Measurements from ENCODE around the gene DLGAP1.

The DLGAP1 gene

DNA sequence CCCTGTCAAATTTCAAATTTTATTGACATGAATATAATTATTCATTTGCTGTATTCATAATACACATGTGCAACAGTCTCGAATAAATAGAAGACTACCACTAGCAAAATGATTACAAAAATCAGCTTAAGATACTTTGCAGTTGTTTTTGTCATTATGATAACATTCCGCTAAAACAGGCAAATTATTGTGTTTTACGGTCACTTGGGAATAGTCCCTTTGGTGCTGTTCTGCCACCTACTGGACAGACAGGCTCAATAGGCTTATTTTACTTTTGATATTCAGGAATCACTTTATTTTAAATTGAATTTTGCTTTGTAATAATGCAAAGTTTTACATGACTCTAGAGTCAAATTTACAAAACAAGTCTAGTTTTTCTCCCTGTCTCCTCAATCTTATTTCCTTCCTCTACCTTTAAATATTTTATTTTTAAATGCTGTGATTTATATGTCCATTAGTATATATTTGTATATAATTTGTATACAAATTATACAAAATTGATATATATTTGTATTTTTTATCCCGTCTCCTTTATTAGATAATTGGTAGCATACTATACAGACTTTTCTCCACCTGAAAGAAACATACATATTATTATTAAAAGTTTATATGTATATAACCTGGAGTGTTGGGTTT, 456.3 kb downstream of the DLGAP1 start:
- H3K27ac ChIP-seq = no peak overlapping the region
- H3K9me3 ChIP-seq = no peaks in the 10 kb centered on the region
- H3K27me3 ChIP-seq = peaks cover 14% of the 10 kb centered on the region
- H3K4me3 ChIP-seq (ENCODE audit: low read depth in 1 of 2, low read length in 1 of 2) = no peak overlapping the region
- TF ChIP-seq, protein P1, sequence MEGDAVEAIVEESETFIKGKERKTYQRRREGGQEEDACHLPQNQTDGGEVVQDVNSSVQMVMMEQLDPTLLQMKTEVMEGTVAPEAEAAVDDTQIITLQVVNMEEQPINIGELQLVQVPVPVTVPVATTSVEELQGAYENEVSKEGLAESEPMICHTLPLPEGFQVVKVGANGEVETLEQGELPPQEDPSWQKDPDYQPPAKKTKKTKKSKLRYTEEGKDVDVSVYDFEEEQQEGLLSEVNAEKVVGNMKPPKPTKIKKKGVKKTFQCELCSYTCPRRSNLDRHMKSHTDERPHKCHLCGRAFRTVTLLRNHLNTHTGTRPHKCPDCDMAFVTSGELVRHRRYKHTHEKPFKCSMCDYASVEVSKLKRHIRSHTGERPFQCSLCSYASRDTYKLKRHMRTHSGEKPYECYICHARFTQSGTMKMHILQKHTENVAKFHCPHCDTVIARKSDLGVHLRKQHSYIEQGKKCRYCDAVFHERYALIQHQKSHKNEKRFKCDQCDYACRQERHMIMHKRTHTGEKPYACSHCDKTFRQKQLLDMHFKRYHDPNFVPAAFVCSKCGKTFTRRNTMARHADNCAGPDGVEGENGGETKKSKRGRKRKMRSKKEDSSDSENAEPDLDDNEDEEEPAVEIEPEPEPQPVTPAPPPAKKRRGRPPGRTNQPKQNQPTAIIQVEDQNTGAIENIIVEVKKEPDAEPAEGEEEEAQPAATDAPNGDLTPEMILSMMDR (IDR thresholded peaks at IDR 0.05) = no peak
- H3K36me3 ChIP-seq = no peaks in the 10 kb centered on the region
- no peaks in the 10 kb centered on the region for H3K4me1 ChIP-seq (ENCODE audit: control insufficient read depth in 1 of 2, insufficient read depth in 1 of 2, low read depth in 1 of 2, low read length in 1 of 2)

DNA sequence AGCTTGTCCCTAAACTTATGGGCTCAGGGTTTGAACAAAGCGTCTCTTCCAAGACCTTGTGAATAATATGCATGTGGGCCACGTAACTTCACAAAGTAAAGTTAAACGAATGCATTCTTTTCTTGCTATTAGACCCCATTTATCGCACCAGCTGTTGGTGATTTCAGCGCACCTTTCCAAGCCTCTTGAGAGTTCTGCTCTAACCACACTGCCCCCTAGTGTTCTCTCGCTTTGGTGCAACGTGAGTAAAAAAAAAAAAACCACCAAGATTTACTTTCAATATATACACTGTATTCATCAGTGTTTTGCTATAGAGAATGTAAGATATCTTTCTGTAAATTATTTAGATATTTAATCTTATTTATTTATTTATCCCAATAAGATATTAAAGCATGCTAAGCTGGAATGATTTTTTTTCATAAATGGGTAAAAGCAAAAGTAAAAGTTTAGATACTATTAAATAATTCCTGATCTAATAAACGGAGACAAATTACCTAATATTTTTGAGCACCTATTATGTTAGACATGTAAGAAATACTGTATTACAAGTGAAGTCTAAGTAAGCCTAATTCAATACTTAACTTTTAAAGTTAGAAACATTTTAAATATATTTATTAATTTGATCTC, 459.5 kb downstream of the DLGAP1 start:
- H3K27ac ChIP-seq = no peak overlapping the region
- no peaks in the 10 kb centered on the region for H3K36me3 ChIP-seq
- H3K9me3 ChIP-seq = no peaks in the 10 kb centered on the region
- peaks cover 14% of the 10 kb centered on the region for H3K27me3 ChIP-seq
- TF ChIP-seq, protein P1 (IDR thresholded peaks at IDR 0.05) = peak; percentile 48
- H3K4me1 ChIP-seq (ENCODE audit: control insufficient read depth in 1 of 2, insufficient read depth in 1 of 2, low read depth in 1 of 2, low read length in 1 of 2) = no peaks in the 10 kb centered on the region
- no peak overlapping the region for H3K4me3 ChIP-seq (ENCODE audit: low read depth in 1 of 2, low read length in 1 of 2)

DNA sequence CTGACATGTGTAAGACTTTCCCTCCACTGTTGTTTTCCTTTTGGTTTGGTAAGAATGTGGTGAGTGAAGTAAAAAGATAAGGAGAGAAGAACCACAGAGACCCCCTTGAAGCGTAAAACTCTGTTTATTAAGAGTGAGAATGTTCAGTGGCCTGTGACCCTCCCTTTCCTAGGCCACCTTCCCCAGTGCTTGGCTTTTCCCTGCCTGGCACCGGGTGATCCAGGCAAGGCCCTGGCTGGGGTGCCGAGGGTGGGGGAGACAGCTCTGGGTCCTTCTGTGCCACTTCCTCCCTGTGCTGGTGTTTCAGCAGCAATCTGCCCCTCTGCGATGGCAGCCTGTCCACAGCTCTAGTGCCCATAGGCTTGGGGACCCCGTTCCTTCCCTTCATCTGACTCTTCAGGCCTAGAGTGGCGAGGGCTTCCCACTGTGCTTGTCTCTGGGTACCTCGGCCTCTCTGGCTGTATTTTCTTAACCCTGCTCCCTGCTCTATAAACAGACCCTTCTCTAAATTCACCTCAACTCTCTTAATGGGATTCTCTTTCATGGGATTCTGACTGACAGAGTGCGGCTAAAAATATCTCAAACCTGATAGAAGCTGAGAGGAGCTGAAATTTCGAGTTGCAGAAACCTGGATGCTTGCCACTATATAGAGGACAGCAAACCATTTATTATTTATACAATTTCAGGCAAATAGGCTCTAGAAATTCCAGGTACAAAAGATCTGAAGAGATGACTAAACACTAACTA, 461.0 kb downstream of the DLGAP1 start:
- Histone ChIP-seq H3K27ac (no peak overlapping the region), H3K4me1 (ENCODE audit: control insufficient read depth in 1 of 2, insufficient read depth in 1 of 2, low read depth in 1 of 2, low read length in 1 of 2) (no peaks in the 10 kb centered on the region), H3K4me3 (ENCODE audit: low read depth in 1 of 2, low read length in 1 of 2) (no peak overlapping the region), H3K27me3 (peaks cover 7% of the 10 kb centered on the region), H3K36me3 (no peaks in the 10 kb centered on the region), H3K9me3 (no peaks in the 10 kb centered on the region)
- TF ChIP-seq, protein P1 (IDR thresholded peaks at IDR 0.05) = no peak

DNA sequence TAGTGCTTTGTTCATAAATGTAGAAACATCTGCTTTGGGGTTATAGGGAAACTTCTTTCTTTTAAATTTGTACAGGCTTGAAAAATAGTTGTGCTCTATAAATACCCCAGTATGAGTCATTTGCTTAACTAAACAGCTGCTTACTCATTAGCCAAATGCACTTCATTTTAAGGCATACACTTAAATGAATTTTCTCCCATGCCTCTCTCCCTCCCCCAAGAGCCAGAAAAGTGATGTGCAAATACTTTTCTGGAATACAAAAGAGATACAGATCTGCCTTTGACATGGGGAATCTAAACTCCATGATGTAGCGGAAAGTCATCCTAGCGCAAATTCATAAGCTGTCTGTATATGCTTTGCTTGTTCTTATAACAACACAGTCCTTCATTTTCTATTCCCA, 469.4 kb downstream of the DLGAP1 start:
- Histone ChIP-seq H3K36me3 (no peaks in the 10 kb centered on the region), H3K4me1 (ENCODE audit: control insufficient read depth in 1 of 2, insufficient read depth in 1 of 2, low read depth in 1 of 2, low read length in 1 of 2) (no peaks in the 10 kb centered on the region), H3K27me3 (peaks cover 4% of the 10 kb centered on the region), H3K9me3 (no peaks in the 10 kb centered on the region), H3K4me3 (ENCODE audit: low read depth in 1 of 2, low read length in 1 of 2) (no peak overlapping the region), H3K27ac (no peak overlapping the region)
- TF ChIP-seq, protein P1 (IDR thresholded peaks at IDR 0.05) = no peak

DNA sequence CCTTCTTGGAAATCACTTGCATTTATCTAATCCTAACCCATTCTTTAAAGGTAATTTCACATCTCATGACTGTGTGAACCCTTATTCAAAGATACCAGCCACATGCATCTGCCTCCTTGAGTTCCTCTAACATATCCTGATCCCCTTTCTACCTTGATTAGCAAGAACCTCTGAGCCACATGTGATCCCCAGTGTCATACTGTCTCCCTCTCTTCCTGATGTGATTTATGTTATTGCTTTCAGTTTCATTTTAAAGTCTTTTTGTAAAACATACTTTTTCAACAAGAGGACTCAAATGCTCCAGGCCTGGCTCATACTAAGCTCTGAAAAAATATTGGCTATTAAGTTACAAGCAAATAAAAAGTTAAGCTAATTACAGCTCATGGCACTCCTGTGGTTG, 470.1 kb downstream of the DLGAP1 start:
- Histone ChIP-seq H3K4me1 (ENCODE audit: control insufficient read depth in 1 of 2, insufficient read depth in 1 of 2, low read depth in 1 of 2, low read length in 1 of 2) (no peaks in the 10 kb centered on the region), H3K27ac (no peak overlapping the region), H3K27me3 (peaks cover 4% of the 10 kb centered on the region), H3K36me3 (no peaks in the 10 kb centered on the region), H3K4me3 (ENCODE audit: low read depth in 1 of 2, low read length in 1 of 2) (no peak overlapping the region), H3K9me3 (no peaks in the 10 kb centered on the region)
- TF ChIP-seq, protein P1 (IDR thresholded peaks at IDR 0.05) = no peak

Measured in neutrophil (primary cell).